Mesendoderm (in vitro differentiated cells): Measurements from ENCODE around the gene SMAD2. TPM values are rescaled to one million over a fixed set of nuclear protein-coding genes. Genes with fewer than 3 reads are reported as not detected.

ENCODE experiments used
- small RNA-seq: library from polyadenylated mRNA; stranded (forward); fragments of <200 nt; extraction: miRNeasy Mini kit (QIAGEN cat#:217004); gene quantifications from one replicate; pipeline ENCODE3, GENCODE V24; 2013; ENCODE audit not compliant: insufficient read depth

SMAD2 gene

Small RNA genes within 50 kb of the gene (small RNA-seq; reads per million reads assigned to genes)
- gene AC120349.2 (not detected), gene MTCO2P2 (not detected)
